Measurements from ENCODE around the gene TUT1.

DNA sequence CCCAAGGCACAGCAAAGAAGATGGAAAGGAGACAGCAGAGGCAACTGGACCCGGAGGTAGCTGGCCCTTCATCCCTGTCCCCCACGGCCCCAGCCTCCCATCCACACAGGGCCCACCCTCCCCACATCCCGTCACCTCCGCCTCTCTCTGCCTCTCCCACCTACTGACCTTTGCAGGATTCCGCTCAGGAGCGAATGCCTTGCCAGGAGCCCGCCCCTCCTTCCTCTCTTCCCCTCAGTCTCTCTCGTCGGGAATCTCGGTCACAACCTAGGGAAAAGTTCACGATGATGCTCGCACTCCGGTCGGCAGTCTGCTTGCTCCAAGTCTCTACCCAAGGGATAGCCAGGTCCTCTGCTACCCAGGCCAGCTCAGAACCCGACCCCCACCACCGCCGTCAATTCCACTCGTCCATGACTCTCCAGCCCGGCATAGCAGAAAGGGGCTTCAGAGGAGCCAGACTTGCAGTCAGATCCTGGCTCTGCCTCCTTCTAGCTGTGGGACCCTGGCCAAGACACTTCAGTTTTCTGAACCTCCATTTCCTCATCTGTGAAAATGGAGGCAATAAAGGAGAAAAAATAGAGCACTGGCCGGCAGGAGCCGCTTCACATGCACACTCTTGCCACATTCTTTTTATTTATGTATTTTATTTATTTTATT, 54.9 kb downstream of the TUT1 start:
- TF ChIP-seq, protein P1, sequence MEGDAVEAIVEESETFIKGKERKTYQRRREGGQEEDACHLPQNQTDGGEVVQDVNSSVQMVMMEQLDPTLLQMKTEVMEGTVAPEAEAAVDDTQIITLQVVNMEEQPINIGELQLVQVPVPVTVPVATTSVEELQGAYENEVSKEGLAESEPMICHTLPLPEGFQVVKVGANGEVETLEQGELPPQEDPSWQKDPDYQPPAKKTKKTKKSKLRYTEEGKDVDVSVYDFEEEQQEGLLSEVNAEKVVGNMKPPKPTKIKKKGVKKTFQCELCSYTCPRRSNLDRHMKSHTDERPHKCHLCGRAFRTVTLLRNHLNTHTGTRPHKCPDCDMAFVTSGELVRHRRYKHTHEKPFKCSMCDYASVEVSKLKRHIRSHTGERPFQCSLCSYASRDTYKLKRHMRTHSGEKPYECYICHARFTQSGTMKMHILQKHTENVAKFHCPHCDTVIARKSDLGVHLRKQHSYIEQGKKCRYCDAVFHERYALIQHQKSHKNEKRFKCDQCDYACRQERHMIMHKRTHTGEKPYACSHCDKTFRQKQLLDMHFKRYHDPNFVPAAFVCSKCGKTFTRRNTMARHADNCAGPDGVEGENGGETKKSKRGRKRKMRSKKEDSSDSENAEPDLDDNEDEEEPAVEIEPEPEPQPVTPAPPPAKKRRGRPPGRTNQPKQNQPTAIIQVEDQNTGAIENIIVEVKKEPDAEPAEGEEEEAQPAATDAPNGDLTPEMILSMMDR (IDR thresholded peaks at IDR 0.05), result no peak
- TF ChIP-seq POLR2A (IDR thresholded peaks at IDR 0.05), result no peak
